ENCODE data around the gene PIAS1.
"Not testable (repeated sequence)": the region's sequence is repeated elsewhere in the genome, so short reads cannot be mapped to it uniquely, and the experiment has no call there.

The PIAS1 gene

GRCh38 chr15:68200016-68200861 is 146.1 kb downstream of the PIAS1 start:
- Histone ChIP-seq H3K27ac (ENCODE audit: low read length) (no peak overlapping the region), H3K79me2 (ENCODE audit: low read length) (peaks cover 5% of the 10 kb centered on the region), H3K4me3 (ENCODE audit: low read length) (no peak overlapping the region)

GRCh38 chr15:68201153-68201878 is 147.2 kb downstream of the PIAS1 start:
- no peaks in the 10 kb centered on the region for H3K9me3 ChIP-seq (ENCODE audit: insufficient read depth, low read length)
- H3K36me3 ChIP-seq (replicated peaks; ENCODE audit: low read depth, low read length): peaks cover 12% of the 10 kb centered on the region
- no peaks in the 10 kb centered on the region for H3K27me3 ChIP-seq (ENCODE audit: low read depth, low read length)
- H3K79me2 ChIP-seq (ENCODE audit: low read length): peaks cover 5% of the 10 kb centered on the region
- no peak overlapping the region for H3K4me2 ChIP-seq (ENCODE audit: low read length)
- H3K4me1 ChIP-seq (ENCODE audit: low read length): peaks cover 27% of the 10 kb centered on the region
- H3K27ac ChIP-seq (ENCODE audit: low read length): no peak overlapping the region
- no peak overlapping the region for H3K9ac ChIP-seq (ENCODE audit: low read length)
- H3K4me3 ChIP-seq (ENCODE audit: low read length): no peak overlapping the region
- no peaks in the 10 kb centered on the region for H4K20me1 ChIP-seq (ENCODE audit: insufficient read depth, low read length)
- TF ChIP-seq EZH2phosphoT487 (IDR thresholded peaks at IDR 0.05; ENCODE audit: low read depth) (no peak), CTCF (IDR thresholded peaks at IDR 0.05; ENCODE audit: low read depth, low read length) (no peak)
- no peak overlapping the region for H2AFZ ChIP-seq (ENCODE audit: low read depth, low read length)

More at GRCh38 chr15:68200016-68200861, 146.1 kb downstream of the PIAS1 start:
- H2AFZ ChIP-seq (ENCODE audit: low read depth, low read length): no peak overlapping the region
- H3K4me2 ChIP-seq (ENCODE audit: low read length): no peak overlapping the region
- H3K4me1 ChIP-seq (ENCODE audit: low read length): peaks cover 37% of the 10 kb centered on the region
- H4K20me1 ChIP-seq (ENCODE audit: insufficient read depth, low read length): no peaks in the 10 kb centered on the region
- H3K9ac ChIP-seq (ENCODE audit: low read length): no peak overlapping the region
- no peaks in the 10 kb centered on the region for H3K9me3 ChIP-seq (ENCODE audit: insufficient read depth, low read length)
- peaks cover 23% of the 10 kb centered on the region for H3K36me3 ChIP-seq (replicated peaks; ENCODE audit: low read depth, low read length)
- no peak for TF ChIP-seq EZH2phosphoT487 (IDR thresholded peaks at IDR 0.05; ENCODE audit: low read depth)
- TF ChIP-seq CTCF (IDR thresholded peaks at IDR 0.05; ENCODE audit: low read depth, low read length): no peak
- no peaks in the 10 kb centered on the region for H3K27me3 ChIP-seq (ENCODE audit: low read depth, low read length)

- H3K4me2 ChIP-seq (ENCODE audit: low read length): no peak overlapping the region
- H2AFZ ChIP-seq (ENCODE audit: low read depth, low read length): no peak overlapping the region
- peaks cover 21% of the 10 kb centered on the region for H3K4me1 ChIP-seq (ENCODE audit: low read length)
- peaks cover 13% of the 10 kb centered on the region for H3K36me3 ChIP-seq (replicated peaks; ENCODE audit: low read depth, low read length)
- TF ChIP-seq CTCF (IDR thresholded peaks at IDR 0.05; ENCODE audit: low read depth, low read length): no peak
- no peak for TF ChIP-seq EZH2phosphoT487 (IDR thresholded peaks at IDR 0.05; ENCODE audit: low read depth)
- H3K9me3 ChIP-seq (ENCODE audit: insufficient read depth, low read length): no peaks in the 10 kb centered on the region
- H3K9ac ChIP-seq (ENCODE audit: low read length): no peak overlapping the region
- H3K79me2 ChIP-seq (ENCODE audit: low read length): peaks cover 5% of the 10 kb centered on the region
- H3K27me3 ChIP-seq (ENCODE audit: low read depth, low read length): no peaks in the 10 kb centered on the region
- H4K20me1 ChIP-seq (ENCODE audit: insufficient read depth, low read length): no peaks in the 10 kb centered on the region
- H3K4me3 ChIP-seq (ENCODE audit: low read length): no peak overlapping the region
- no peak overlapping the region for H3K27ac ChIP-seq (ENCODE audit: low read length)
These were observed 147.8 kb downstream of the PIAS1 start for GRCh38 chr15:68201879-68202261.

GRCh38 chr15:68202994-68203393 is 148.9 kb downstream of the PIAS1 start:
- not testable (repeated sequence) for H3K4me2 ChIP-seq (ENCODE audit: low read length)

More at GRCh38 chr15:68202994-68203393, 148.9 kb downstream of the PIAS1 start:
- not testable (repeated sequence) for H3K4me3 ChIP-seq (ENCODE audit: low read length); H4K20me1 ChIP-seq (ENCODE audit: insufficient read depth, low read length); H3K9ac ChIP-seq (ENCODE audit: low read length); H3K4me1 ChIP-seq (ENCODE audit: low read length); H3K27me3 ChIP-seq (ENCODE audit: low read depth, low read length); H3K27ac ChIP-seq (ENCODE audit: low read length); H3K9me3 ChIP-seq (ENCODE audit: insufficient read depth, low read length); H3K79me2 ChIP-seq (ENCODE audit: low read length); H2AFZ ChIP-seq (ENCODE audit: low read depth, low read length)
- peaks cover 12% of the 10 kb centered on the region for H3K36me3 ChIP-seq (replicated peaks; ENCODE audit: low read depth, low read length)
